ENCODE data around the gene UBA7. TPM values are rescaled to one million over a fixed set of nuclear protein-coding genes. Genes with fewer than 3 reads are reported as not detected.
A peak's percentile ranks its signal among the peaks of the same experiment; 100 is the strongest.

The UBA7 gene
- total and polyA plus RNA-seq, 2 of the 13 experiments (the other 11 are each of a cell fraction or from before 2014, with no cell fraction given), result 9.5 to 16.5 TPM

GRCh38 chr3:49781415-49782199 lies 32.1 kb downstream of the UBA7 start:
- no TSS peak for BruUV-seq (replicated peaks)
- DNase-seq (ENCODE audit: low spot score) (peak; percentile 56), ATAC-seq (peak; percentile 32), FAIRE-seq (peak; percentile 48)
- CTCF ChIA-PET (ENCODE audit: low intra/inter-chr PET ratio, low total read pairs), result no interaction called here
- Histone ChIP-seq H3K9me3 (ENCODE audit: low read length) (no peaks in the 10 kb centered on the region), H3K4me1 (ENCODE audit: insufficient read depth, low read length) (peaks cover 51% of the 10 kb centered on the region), H2AFZ (ENCODE audit: low read length) (no peak overlapping the region), H3K9ac (ENCODE audit: insufficient read depth, low read depth, low read length) (no peak overlapping the region), H3K27me3 (ENCODE audit: control insufficient read depth in 1 of 2, insufficient read depth in 2 of 2, low read length in 2 of 2) (no peaks in the 10 kb centered on the region; a peak in 1 of 5 replicates), H3K27ac (ENCODE audit: extremely low read length, insufficient read depth, low read length) (peak overlapping the region; percentile 60), H3K4me2 (ENCODE audit: low read depth, low read length) (peak overlapping the region; percentile 25), H3K36me3 (replicated peaks in 1 of 2; ENCODE audit: control insufficient read depth in 1 of 2, insufficient read depth in 2 of 2, low read length in 2 of 2) (peaks cover 3 to 13% of the 10 kb centered on the region in 2 experiments; a peak in 3 of 5 replicates), H3K4me3 (replicated peaks in 1 of 3; ENCODE audit: insufficient read depth in 1 of 3, low read depth in 2 of 3, low read length in 3 of 3) (no peak overlapping the region), H4K20me1 (ENCODE audit: insufficient read depth, low read length) (peaks cover 9% of the 10 kb centered on the region; the same call in 1 of the 2 replicates), H3K79me2 (ENCODE audit: insufficient read depth, low read length) (peaks cover 73% of the 10 kb centered on the region)
- intact Hi-C loops (cut with micrococcal nuclease; ENCODE audit: unreplicated experiment) (no loop called here), in situ Hi-C loops (cut with HindIII; ENCODE audit: extremely low pct_ligation_motif_present, low pct_unique_long_range_greater_than_20kb) (no loop called here)
- POLR2A ChIA-PET, result interaction anchor here (0.6 kb wide), 1 partner anchor 32 kb away, joined by 3 read pairs; no protein-coding TSS in a partner anchor
- WGBS (ENCODE audit: low lambda C conversion rate), result 67% methylated on average over 5 of the region's 5 CpGs
- TF ChIP-seq, protein P1, sequence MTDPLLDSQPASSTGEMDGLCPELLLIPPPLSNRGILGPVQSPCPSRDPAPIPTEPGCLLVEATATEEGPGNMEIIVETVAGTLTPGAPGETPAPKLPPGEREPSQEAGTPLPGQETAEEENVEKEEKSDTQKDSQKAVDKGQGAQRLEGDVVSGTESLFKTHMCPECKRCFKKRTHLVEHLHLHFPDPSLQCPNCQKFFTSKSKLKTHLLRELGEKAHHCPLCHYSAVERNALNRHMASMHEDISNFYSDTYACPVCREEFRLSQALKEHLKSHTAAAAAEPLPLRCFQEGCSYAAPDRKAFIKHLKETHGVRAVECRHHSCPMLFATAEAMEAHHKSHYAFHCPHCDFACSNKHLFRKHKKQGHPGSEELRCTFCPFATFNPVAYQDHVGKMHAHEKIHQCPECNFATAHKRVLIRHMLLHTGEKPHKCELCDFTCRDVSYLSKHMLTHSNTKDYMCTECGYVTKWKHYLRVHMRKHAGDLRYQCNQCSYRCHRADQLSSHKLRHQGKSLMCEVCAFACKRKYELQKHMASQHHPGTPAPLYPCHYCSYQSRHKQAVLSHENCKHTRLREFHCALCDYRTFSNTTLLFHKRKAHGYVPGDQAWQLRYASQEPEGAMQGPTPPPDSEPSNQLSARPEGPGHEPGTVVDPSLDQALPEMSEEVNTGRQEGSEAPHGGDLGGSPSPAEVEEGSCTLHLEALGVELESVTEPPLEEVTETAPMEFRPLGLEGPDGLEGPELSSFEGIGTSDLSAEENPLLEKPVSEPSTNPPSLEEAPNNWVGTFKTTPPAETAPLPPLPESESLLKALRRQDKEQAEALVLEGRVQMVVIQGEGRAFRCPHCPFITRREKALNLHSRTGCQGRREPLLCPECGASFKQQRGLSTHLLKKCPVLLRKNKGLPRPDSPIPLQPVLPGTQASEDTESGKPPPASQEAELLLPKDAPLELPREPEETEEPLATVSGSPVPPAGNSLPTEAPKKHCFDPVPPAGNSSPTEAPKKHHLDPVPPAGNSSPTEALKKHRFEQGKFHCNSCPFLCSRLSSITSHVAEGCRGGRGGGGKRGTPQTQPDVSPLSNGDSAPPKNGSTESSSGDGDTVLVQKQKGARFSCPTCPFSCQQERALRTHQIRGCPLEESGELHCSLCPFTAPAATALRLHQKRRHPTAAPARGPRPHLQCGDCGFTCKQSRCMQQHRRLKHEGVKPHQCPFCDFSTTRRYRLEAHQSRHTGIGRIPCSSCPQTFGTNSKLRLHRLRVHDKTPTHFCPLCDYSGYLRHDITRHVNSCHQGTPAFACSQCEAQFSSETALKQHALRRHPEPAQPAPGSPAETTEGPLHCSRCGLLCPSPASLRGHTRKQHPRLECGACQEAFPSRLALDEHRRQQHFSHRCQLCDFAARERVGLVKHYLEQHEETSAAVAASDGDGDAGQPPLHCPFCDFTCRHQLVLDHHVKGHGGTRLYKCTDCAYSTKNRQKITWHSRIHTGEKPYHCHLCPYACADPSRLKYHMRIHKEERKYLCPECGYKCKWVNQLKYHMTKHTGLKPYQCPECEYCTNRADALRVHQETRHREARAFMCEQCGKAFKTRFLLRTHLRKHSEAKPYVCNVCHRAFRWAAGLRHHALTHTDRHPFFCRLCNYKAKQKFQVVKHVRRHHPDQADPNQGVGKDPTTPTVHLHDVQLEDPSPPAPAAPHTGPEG (CRISPR knock-in tag; IDR thresholded peaks at IDR 0.05), result no peak
- TF ChIP-seq ZNF850 (CRISPR knock-in tag; conservative IDR thresholded peaks at IDR 0.05) (0 out of 2 replicates have a peak, but pooled peaks have one; percentile 73), SOX13 (IDR thresholded peaks at IDR 0.05) (no peak), SOX13 (CRISPR knock-in tag; conservative IDR thresholded peaks at IDR 0.05 in 1 of 2, IDR thresholded peaks at IDR 0.05 in 1 of 2) (0 out of 4 replicates have a peak, but pooled peaks of 1 of the 2 experiments have one; percentile 15), ZNF362 (CRISPR knock-in tag; IDR thresholded peaks at IDR 0.05; ENCODE audit: borderline replicate concordance) (no peak), ESRRA (CRISPR knock-in tag; IDR thresholded peaks at IDR 0.05; ENCODE audit: low read depth) (0 out of 2 replicates have a peak, but pooled peaks have one; percentile 27), NCOR1 (IDR thresholded peaks at IDR 0.05; ENCODE audit: borderline replicate concordance, low read length) (peak; percentile 73; the same call in 1 of the 2 replicates), SMYD3 (CRISPR knock-in tag; IDR thresholded peaks at IDR 0.05) (no peak), NR2F6 (IDR thresholded peaks at IDR 0.05) (peak; percentile 86), NR2F6 (CRISPR knock-in tag; IDR thresholded peaks at IDR 0.05) (peak; percentile 90), ZNF441 (CRISPR knock-in tag; IDR thresholded peaks at IDR 0.05; ENCODE audit: borderline replicate concordance) (no peak)

All from HepG2 (cell line).